RWPE2 (cell line): ENCODE data around the gene RIMS4.

ENCODE experiments used
- ATAC-seq: fragments of 200-7000 bp; cut with Tn5 transposase; 3 replicates; pipeline ENCODE4 v1.9.1; 2021; ENCODE audit warnings: low read depth
- DNase-seq: peaks from one replicate; pipeline ENCODE4 v3.0.0-alpha.2; 2020; ENCODE audit warnings: low spot score
- H3K27ac ChIP-seq: fragments of 450-650 bp; 2 replicates; pipeline ENCODE4 v1.5.1; 2017; ENCODE audit warnings: mild to moderate bottlenecking; ENCODE audit not compliant: poor library complexity, severe bottlenecking
- H3K27me3 ChIP-seq: fragments of 250-450 bp; sonication (Bioruptor Pico); 2 replicates; pipeline ENCODE4 v1.5.1; 2021; ENCODE audit warnings: mild to moderate bottlenecking, moderate library complexity; ENCODE audit not compliant: insufficient read depth, poor library complexity, severe bottlenecking
- H3K36me3 ChIP-seq: fragments of 250-450 bp; sonication (Bioruptor Pico); 2 replicates; pipeline ENCODE4 v1.5.1; 2020; ENCODE audit warnings: low read depth, mild to moderate bottlenecking, moderate library complexity
- H3K4me1 ChIP-seq: fragments of 250-450 bp; sonication (Bioruptor Pico); 2 replicates; pipeline ENCODE4 v1.5.1; 2021; ENCODE audit warnings: mild to moderate bottlenecking, moderate library complexity; ENCODE audit not compliant: insufficient read depth, poor library complexity, severe bottlenecking
- H3K4me3 ChIP-seq: fragments of 250-450 bp; sonication (Bioruptor Pico); 2 replicates; pipeline ENCODE4 v1.5.1; 2021; ENCODE audit warnings: mild to moderate bottlenecking, moderate library complexity; ENCODE audit not compliant: severe bottlenecking
- H3K9me3 ChIP-seq: fragments of 250-450 bp; sonication (Bioruptor Pico); 2 replicates; pipeline ENCODE4 v1.5.1; 2021; ENCODE audit warnings: mild to moderate bottlenecking, moderate library complexity; ENCODE audit not compliant: severe bottlenecking
- CTCF ChIP-seq: fragments of 450-650 bp; IDR thresholded peaks from one replicate; pipeline ENCODE4 v1.5.1; 2017; ENCODE audit warnings: mild to moderate bottlenecking, moderate library complexity; ENCODE audit not compliant: poor library complexity, severe bottlenecking

Gene RIMS4

GRCh38 chr20:44851545-44851944, 41.2 kb upstream of the RIMS4 start:
- H3K4me3 ChIP-seq = no peak overlapping the region
- ATAC-seq (no peak), DNase-seq (no peak)
- H3K9me3 ChIP-seq = no peaks in the 10 kb centered on the region
- no peak overlapping the region for H3K27ac ChIP-seq
- H3K4me1 ChIP-seq = peaks cover 5% of the 10 kb centered on the region
- H3K27me3 ChIP-seq = no peaks in the 10 kb centered on the region
- H3K36me3 ChIP-seq = no peaks in the 10 kb centered on the region
- no peak for TF ChIP-seq CTCF

GRCh38 chr20:44850837-44851236, 40.5 kb upstream of the RIMS4 start:
- Histone ChIP-seq H3K27ac (no peak overlapping the region), H3K9me3 (no peaks in the 10 kb centered on the region), H3K4me1 (peaks cover 5% of the 10 kb centered on the region), H3K4me3 (no peak overlapping the region), H3K36me3 (no peaks in the 10 kb centered on the region), H3K27me3 (no peaks in the 10 kb centered on the region)
- DNase-seq (no peak), ATAC-seq (no peak)
- TF ChIP-seq CTCF = no peak

- peaks cover 5% of the 10 kb centered on the region for H3K4me1 ChIP-seq
- no peak overlapping the region for H3K4me3 ChIP-seq
- no peaks in the 10 kb centered on the region for H3K27me3 ChIP-seq
- H3K27ac ChIP-seq = peak overlapping the region; percentile 2
- ATAC-seq = peak; percentile 94
- no peaks in the 10 kb centered on the region for H3K36me3 ChIP-seq
- no peak for TF ChIP-seq CTCF
- DNase-seq = no peak
- H3K9me3 ChIP-seq = no peaks in the 10 kb centered on the region
These were observed 39.9 kb upstream of the RIMS4 start for GRCh38 chr20:44850272-44850671.

- ATAC-seq (peak; percentile 47), DNase-seq (no peak)
- peak; percentile 44 for TF ChIP-seq CTCF
- Histone ChIP-seq H3K4me1 (peaks cover 5% of the 10 kb centered on the region), H3K27me3 (no peaks in the 10 kb centered on the region), H3K9me3 (no peaks in the 10 kb centered on the region), H3K36me3 (no peaks in the 10 kb centered on the region), H3K27ac (peak overlapping the region; percentile 2), H3K4me3 (no peak overlapping the region)
These were observed 39.4 kb upstream of the RIMS4 start for GRCh38 chr20:44849703-44850102.

- H3K27me3 ChIP-seq = no peaks in the 10 kb centered on the region
- peaks cover 5% of the 10 kb centered on the region for H3K4me1 ChIP-seq
- TF ChIP-seq CTCF = no peak
- no peaks in the 10 kb centered on the region for H3K9me3 ChIP-seq
- no peak overlapping the region for H3K4me3 ChIP-seq
- no peak for DNase-seq
- no peaks in the 10 kb centered on the region for H3K36me3 ChIP-seq
- H3K27ac ChIP-seq = no peak overlapping the region
- ATAC-seq = peak; percentile 68
These were observed 38.1 kb upstream of the RIMS4 start for GRCh38 chr20:44848254-44849015.
